Measurements from ENCODE around the gene USP16.

The USP16 gene

DNA sequence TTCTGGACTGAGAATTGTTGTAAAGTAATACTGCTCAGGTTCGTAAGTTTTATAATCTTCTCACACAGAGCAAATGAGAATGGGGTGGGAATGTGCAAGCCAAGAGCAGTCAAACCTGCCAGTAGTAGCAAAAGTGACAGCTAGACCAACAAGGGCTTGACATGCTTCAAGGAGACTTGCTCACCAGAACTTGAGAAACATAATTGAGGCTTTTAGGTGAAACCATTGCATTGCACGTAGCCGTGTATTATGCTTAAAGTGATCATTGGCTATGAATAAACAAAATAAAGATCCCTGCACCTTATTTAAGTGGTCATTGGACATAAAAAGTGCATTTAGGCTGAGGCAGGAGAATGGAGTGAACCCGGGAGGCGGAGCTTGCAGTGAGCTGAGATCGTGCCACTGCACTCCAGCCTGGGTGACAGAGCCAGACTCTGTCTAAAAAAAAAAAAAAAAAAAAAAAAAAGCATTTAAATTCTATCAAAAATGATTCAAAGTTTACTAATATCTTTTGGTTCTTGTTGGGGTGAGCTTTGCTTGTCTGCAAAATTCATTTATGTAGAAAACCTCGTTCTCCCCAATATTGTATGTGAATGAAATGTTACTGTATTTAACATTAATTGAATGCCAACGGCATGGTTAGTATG, 60.8 kb downstream of the USP16 start:
- DNase-seq: no peak

DNA sequence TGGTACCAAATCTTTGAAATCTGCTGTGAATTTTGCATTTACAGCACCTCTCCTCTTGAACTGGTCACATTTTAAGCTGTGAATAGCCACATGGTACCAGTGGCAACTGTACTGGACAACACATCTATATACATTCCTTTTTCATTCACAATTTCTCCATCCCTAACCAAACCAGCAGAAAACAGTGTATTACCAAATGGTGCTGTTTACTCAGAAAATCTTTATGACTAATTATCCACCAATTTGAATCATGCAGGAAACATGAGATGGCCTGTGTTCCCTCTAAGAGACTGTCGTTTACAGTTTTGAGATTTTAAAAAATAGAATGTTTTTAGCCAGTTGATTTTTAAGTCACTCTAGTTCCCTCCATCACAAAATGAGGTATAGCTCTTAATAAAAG, 66.6 kb downstream of the USP16 start:
- DNase-seq: no peak

DNA sequence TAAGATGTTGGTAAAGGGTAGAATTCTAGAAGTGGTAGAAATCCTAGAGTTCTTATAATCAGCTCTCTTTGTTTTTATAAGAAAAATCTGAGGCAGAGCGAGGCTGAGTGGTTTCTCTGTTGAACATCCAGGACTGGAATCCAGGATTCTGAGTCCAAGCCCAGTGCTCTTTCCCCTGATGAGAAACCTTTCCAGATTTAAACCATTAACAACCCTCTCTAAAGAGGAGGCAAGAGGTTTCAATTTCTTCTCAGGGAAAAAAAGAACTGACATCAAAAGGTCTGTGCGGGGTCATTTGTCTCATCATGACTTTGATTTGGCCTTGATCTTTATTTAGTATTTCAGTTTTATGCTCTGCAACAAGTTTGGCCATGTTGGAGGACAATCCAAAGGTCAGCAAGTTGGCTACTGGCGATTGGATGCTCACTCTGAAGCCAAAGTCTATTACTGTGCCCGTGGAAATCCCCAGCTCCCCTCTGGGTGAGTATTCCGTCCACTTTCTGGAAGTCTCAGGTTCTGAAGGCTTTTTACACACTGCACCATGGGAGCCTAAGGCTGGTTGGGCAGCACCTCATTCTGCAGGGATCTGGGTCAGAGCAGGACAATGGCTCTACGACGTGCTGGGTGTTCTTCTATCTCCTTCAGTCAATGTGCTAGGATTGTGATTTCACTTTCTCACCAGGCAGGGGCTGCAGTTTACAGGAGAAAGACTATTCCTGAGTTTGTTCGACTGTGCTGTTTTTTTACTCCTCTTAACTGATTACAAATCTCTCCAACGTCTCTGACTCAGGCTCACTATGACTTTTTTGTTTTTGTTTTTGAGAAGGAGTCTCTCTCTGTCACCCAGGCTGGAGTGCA, 67.9 kb downstream of the USP16 start:
- DNase-seq: no peak

DNA sequence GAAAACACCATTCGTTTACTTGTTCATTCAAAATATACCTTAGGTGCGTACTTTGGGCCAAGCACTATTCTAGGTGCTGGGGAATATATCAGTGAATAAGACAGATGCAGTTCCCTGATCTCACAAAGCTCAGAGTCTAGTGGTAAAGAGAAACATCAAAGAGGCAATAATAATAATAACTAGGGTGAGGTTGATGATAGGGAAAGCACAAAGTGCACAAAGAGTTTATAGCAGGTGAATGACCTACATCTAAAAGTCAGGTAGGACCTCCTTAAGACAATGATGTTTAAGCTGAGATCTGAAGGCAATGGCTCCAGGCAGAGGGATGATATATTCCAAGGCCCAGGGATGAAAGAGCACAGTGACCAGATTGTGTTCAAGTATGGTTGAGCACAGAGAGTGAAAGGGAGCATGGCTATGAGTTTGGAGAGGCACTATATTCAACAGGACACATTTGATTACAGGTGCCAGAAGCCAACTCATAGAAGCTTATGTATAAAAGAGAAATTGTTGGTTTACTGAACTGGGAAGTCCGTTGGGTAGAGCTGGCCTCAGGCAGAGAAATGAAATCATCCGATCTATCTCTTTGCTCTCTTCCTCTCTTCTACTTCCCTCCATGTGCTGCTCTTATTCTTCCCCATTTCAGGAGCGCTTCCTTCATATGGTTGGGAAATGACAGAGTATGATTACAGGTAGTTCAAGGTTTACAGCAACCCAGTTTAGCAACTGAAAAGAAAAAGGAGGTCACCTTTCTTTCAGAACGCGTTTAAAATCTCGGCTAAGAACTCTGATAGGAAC, 71.9 kb downstream of the USP16 start:
- no peak for DNase-seq

DNA sequence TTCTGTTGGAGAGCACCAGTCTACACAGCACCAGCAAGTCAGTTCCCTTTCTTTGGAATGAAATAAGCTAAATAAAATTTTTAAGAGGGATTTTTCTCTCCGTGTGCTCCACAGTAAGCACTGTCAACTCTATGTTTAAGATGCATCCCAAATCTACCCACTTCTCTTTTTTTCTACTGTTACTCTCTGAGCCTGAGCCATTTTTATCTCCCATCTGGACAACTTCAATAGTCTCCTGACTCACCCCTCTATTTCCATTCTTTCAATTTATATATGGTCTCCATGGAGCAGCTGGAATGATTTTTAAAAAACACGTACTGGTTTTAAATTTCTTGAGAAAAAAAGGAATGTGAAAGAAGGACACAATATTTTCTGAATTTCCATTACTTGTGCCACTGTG, 73.7 kb downstream of the USP16 start:
- no peak for DNase-seq

DNA sequence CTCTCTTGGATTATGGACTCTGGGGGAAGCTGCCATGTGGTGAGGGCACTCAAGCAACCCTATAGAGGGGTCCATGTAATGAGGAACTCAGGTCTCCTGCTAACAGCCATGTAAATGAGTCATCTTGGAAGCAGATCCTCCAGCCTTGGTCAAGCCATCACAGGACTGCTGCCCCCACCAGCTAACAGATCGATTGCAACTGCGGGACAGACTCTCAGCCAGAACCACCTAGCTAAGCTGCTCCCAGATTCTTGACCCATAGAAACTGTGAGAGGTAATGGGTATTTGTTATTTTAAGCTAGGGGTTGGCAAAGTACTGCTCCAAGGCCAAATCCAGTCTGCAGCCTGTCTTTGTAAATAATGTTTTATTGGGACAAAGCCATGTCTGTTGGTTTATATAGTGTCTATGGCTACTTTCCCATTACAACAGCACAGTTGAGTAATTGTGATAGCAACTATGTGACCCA, 78.4 kb downstream of the USP16 start:
- no peak for DNase-seq

Data from activated CD4-positive, alpha-beta T cell treated with anti-CD3 and anti-CD28 coated beads, Interleukin-2, amount 50 U/mL, for 4 hours (primary cell).